IMR-90 (cell line): ENCODE results near the gene PRF1. TPM values are rescaled to one million over a fixed set of nuclear protein-coding genes. Genes with fewer than 3 reads are reported as not detected.

Experiments
- ATAC-seq: fragments of 200-7000 bp; cut with Tn5 transposase; 2 replicates; pipeline ENCODE4 v1.9.1; 2020; ENCODE audit warnings: low read depth, mild to moderate bottlenecking, moderate library complexity
- BruUV-seq: library from RNA; stranded (reverse); fragments of 400-500 nt; replicated peaks from 2 replicates; lab custom pipeline; 2021; lab: Mats Ljungman, UMichigan
- CTCF ChIA-PET: fragments of 300-600 bp; formaldehyde crosslinking; extraction: SDS; loops from one replicate; lab custom pipeline; 2021; ENCODE audit warnings: antibody characterized with exemption; lab: Yijun Ruan, JAX
- POLR2A ChIA-PET: fragments of 300-600 bp; sonication (Branson Sonifier 250); formaldehyde crosslinking; loops from one replicate; lab custom pipeline; 2022; ENCODE audit warnings: antibody characterized with exemption; ENCODE audit not compliant: unreplicated experiment; lab: Charles Lee
- DNase-seq: peaks from one replicate; pipeline ENCODE4 v3.0.0; 2013
- H2AFZ ChIP-seq: replicated peaks from 2 replicates; pipeline ENCODE3; 2013; ENCODE audit warnings: low read length, mild to moderate bottlenecking; ENCODE audit not compliant: poor library complexity
- H2AK5ac ChIP-seq: 2 replicates; pipeline ENCODE4 v1.6.1; 2013; ENCODE audit warnings: low read depth, low read length, inconsistent platforms
- H2AK9ac ChIP-seq: replicated peaks from 2 replicates; pipeline ENCODE3; 2013; ENCODE audit warnings: mild to moderate bottlenecking, low read depth, low read length, moderate library complexity; ENCODE audit not compliant: poor library complexity
- H2BK120ac ChIP-seq: 2 replicates; pipeline ENCODE4 v1.6.1; 2013; ENCODE audit warnings: low read depth, low read length, inconsistent platforms
- H2BK15ac ChIP-seq: 3 replicates; pipeline ENCODE4 v1.6.1; 2013; ENCODE audit warnings: low read depth, low read length, inconsistent platforms
- H2BK20ac ChIP-seq: 2 replicates; pipeline ENCODE4 v1.6.1; 2013; ENCODE audit warnings: low read depth, mild to moderate bottlenecking, inconsistent platforms, low read length, moderate library complexity
- H2BK5ac ChIP-seq: 2 replicates; pipeline ENCODE4 v1.6.1; 2013; ENCODE audit warnings: mild to moderate bottlenecking, low read depth, low read length, inconsistent platforms; ENCODE audit not compliant: poor library complexity, severe bottlenecking
- H3K14ac ChIP-seq: replicated peaks from 2 replicates; pipeline ENCODE4 v1.6.1; 2013; ENCODE audit warnings: low read depth, low read length, inconsistent platforms
- H3K18ac ChIP-seq: 2 replicates; pipeline ENCODE4 v1.6.1; 2013; ENCODE audit warnings: low read depth, low read length, control low read depth
- H3K23ac ChIP-seq: 2 replicates; pipeline ENCODE4 v1.6.1; 2013; ENCODE audit warnings: low read depth, low read length, inconsistent platforms
- H3K27ac ChIP-seq: 2 replicates; pipeline ENCODE4 v1.5.1; 2013; ENCODE audit warnings: mild to moderate bottlenecking, control low read depth, low read length; ENCODE audit not compliant: insufficient read depth
- H3K27me3 ChIP-seq: 2 replicates; pipeline ENCODE4 v1.6.1; 2013; ENCODE audit warnings: low read length; ENCODE audit not compliant: control insufficient read depth, insufficient read depth
- H3K36me3 ChIP-seq: 2 replicates; pipeline ENCODE4 v1.6.1; 2013; ENCODE audit warnings: low read length, mixed read lengths; ENCODE audit not compliant: control insufficient read depth, insufficient read depth
- H3K4ac ChIP-seq: 2 replicates; pipeline ENCODE4 v1.6.1; 2013; ENCODE audit warnings: low read depth, low read length, inconsistent platforms
- H3K4me1 ChIP-seq: 2 replicates; pipeline ENCODE4 v1.6.1; 2013; ENCODE audit warnings: low read length, mixed read lengths; ENCODE audit not compliant: control insufficient read depth, insufficient read depth
- H3K4me2 ChIP-seq: 2 replicates; pipeline ENCODE4 v1.6.1; 2013; ENCODE audit warnings: low read depth, mild to moderate bottlenecking, control low read depth, low read length, moderate library complexity
- H3K4me3 ChIP-seq: 2 replicates; pipeline ENCODE4 v1.5.1; 2013; ENCODE audit warnings: low read depth, mild to moderate bottlenecking, control low read depth, low read length, moderate library complexity; ENCODE audit not compliant: insufficient read depth
- H3K56ac ChIP-seq: 2 replicates; pipeline ENCODE4 v1.6.1; 2013; ENCODE audit warnings: low read length, inconsistent platforms; ENCODE audit not compliant: insufficient read depth; ENCODE audit errors: extremely low read depth
- H3K79me1 ChIP-seq, 2 experiments: 2 replicates each; pipeline ENCODE4 v1.6.1; 2013; ENCODE audit warnings: low read length in 2 of 2, inconsistent platforms in 1 of 2, low read depth in 1 of 2
- H3K9ac ChIP-seq: 2 replicates; pipeline ENCODE4 v1.6.1; 2013; ENCODE audit warnings: low read depth, low read length, control low read depth
- H3K9me1 ChIP-seq: 2 replicates; pipeline ENCODE4 v1.6.1; 2013; ENCODE audit warnings: low read length, inconsistent platforms; ENCODE audit not compliant: insufficient read depth
- H3K9me3 ChIP-seq: 2 replicates; pipeline ENCODE4 v1.6.1; 2013; ENCODE audit warnings: low read length; ENCODE audit not compliant: control insufficient read depth, insufficient read depth
- H4K20me1 ChIP-seq: 2 replicates; pipeline ENCODE4 v1.6.1; 2013; ENCODE audit warnings: low read length, inconsistent platforms; ENCODE audit not compliant: insufficient read depth
- H4K5ac ChIP-seq: 2 replicates; pipeline ENCODE4 v1.6.1; 2013; ENCODE audit warnings: mild to moderate bottlenecking, low read depth, low read length, control low read depth
- H4K8ac ChIP-seq, 2 experiments: 2 replicates each; pipeline ENCODE4 v1.6.1; 2013; ENCODE audit warnings: low read depth in 2 of 2, low read length in 2 of 2, control low read depth in 1 of 2, inconsistent platforms in 1 of 2
- H4K91ac ChIP-seq: 2 replicates; pipeline ENCODE4 v1.6.1; 2013; ENCODE audit warnings: low read depth, low read length, inconsistent platforms; ENCODE audit not compliant: insufficient read depth
- BHLHE40 ChIP-seq: fragments of 150-350 bp; IDR thresholded peaks from 2 replicates; pipeline ENCODE4 v1.6.1; 2016; ENCODE audit warnings: mild to moderate bottlenecking, low read depth, low read length
- MAZ ChIP-seq: IDR thresholded peaks from 2 replicates; pipeline ENCODE4 v1.6.1; 2012; ENCODE audit warnings: low read depth, mild to moderate bottlenecking, low read length, improper control_type of control experiment, moderate library complexity, borderline replicate concordance
- POLR2A ChIP-seq: IDR thresholded peaks from 2 replicates; pipeline ENCODE4 v1.6.1; 2012; ENCODE audit warnings: mild to moderate bottlenecking, low read depth, low read length
- RAD21 ChIP-seq: IDR thresholded peaks from 2 replicates; pipeline ENCODE4 v1.6.1; 2012; ENCODE audit warnings: low read length, improper control_type of control experiment
- RCOR1 ChIP-seq: IDR thresholded peaks from 2 replicates; pipeline ENCODE4 v1.6.1; 2012; ENCODE audit warnings: mild to moderate bottlenecking, low read length, improper control_type of control experiment; ENCODE audit not compliant: insufficient replicate concordance
- USF2 ChIP-seq: fragments of 150-350 bp; IDR thresholded peaks from 2 replicates; pipeline ENCODE4 v1.6.1; 2017; ENCODE audit warnings: mild to moderate bottlenecking, antibody characterized with exemption, low read length, low read depth
- WGBS, 2 experiments: methylation state at CpG; one replicate each; pipeline versions ENCODE4 v1.1.5 to v1.1.7; 2013; ENCODE audit warnings: missing lambda C conversion rate in 2 of 2; ENCODE audit not compliant: insufficient read length in 1 of 2; ENCODE audit errors: extremely low coverage in 2 of 2; 5-methylcytosine and 5-hydroxymethylcytosine counted together
- dilution Hi-C: fragments of 300-500 bp; cut with HindIII; formaldehyde crosslinking; loops from one replicate; pipeline ENCODE4 v1.14.3; 2018; ENCODE audit warnings: low sequenced_read_pairs; ENCODE audit not compliant: unreplicated experiment
- in situ Hi-C: fragments of 300-500 bp; cut with MboI; formaldehyde crosslinking; loops from 3 replicates; pipeline ENCODE4 v1.14.3; 2019; ENCODE audit warnings: low sequenced_read_pairs, inconsistent platforms, mixed read lengths
- intact Hi-C: fragments of 100-400 bp; cut with micrococcal nuclease; formaldehyde crosslinking; loops from 2 replicates; pipeline ENCODE4 v1.10.0; 2022
- polyA plus RNA-seq, 3 experiments: library from polyadenylated mRNA; depleted of rRNA; stranded (reverse); fragments of >200 nt; gene quantifications; 2 replicates each; pipeline ENCODE4 v1.2.3, GENCODE V29; 2012; ENCODE audit warnings: low replicate concordance in 1 of 3
- total RNA-seq: library from RNA; depleted of rRNA; stranded (reverse); fragments of >200 nt; gene quantifications from 2 replicates; pipeline ENCODE4 v1.2.3, GENCODE V29; 2012

PRF1 gene
- total and polyA plus RNA-seq, 2 of the 4 experiments (the other 2 are of a cell fraction), result not detected

DNA sequence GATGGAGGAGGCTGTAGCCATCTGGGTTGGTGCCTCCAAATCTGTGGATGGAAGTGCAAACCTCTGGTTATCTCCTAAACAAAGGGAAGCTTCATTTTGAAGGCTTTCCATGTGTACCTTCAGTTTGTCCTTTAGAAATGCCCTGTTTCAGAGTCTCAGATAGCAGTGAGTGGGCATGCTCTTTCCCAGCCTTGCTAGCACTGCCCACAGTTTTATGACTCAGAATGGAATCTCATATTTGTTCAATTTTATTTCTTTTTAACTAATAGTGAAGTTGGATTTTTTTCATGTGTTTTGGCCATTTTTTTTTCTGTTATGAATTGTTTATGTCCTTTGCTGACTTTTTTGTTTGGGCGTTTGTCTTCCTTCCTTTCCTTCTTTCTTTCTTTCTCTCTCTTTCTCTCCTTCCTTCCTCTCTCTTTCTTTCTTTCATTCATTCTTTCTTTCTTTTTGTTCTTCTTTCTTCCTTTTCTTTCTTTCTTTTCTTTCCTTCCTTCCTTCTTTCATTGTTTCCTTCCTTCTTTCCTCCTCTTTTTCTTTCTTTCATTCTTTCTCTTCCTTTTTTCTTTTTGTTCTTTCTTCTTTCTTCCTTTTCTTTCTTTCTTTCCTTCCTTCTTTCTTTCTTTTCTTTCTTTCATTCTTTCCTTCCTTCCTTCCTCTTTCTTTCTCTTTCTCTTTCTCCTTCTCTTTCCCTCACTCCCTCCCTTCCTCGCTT lies 25.6 kb downstream of the PRF1 start:
- H3K27ac ChIP-seq, result no peak overlapping the region
- no peak overlapping the region for H4K91ac ChIP-seq
- WGBS, 2 experiments, result no CpG with 5 or more reads among the region's 2 CpGs
- peaks cover 5% of the 10 kb centered on the region for H3K27me3 ChIP-seq
- no peak overlapping the region for H3K4ac ChIP-seq
- H3K18ac ChIP-seq, result no peak overlapping the region
- DNase-seq, result peak; percentile 27
- no peaks in the 10 kb centered on the region for H4K20me1 ChIP-seq
- H3K36me3 ChIP-seq, result no peaks in the 10 kb centered on the region
- no peak overlapping the region for H2AK5ac ChIP-seq
- no peak overlapping the region for H2BK20ac ChIP-seq
- POLR2A ChIA-PET, result no interaction called here
- in situ Hi-C loops, result no loop called here
- no peak overlapping the region for H3K4me3 ChIP-seq
- no peak overlapping the region for H2BK5ac ChIP-seq
- BruUV-seq, result no TSS peak
- TF ChIP-seq RCOR1, result no peak
- TF ChIP-seq RAD21, result no peak
- no peak for TF ChIP-seq USF2
- TF ChIP-seq MAZ, result no peak
- TF ChIP-seq BHLHE40, result no peak
- no peak for TF ChIP-seq POLR2A
- dilution Hi-C loops, result no loop called here
- 0 out of 2 replicates have a peak, but pooled peaks cover 3% of the 10 kb centered on the region for H3K9me1 ChIP-seq
- CTCF ChIA-PET, result no interaction called here
- no peak overlapping the region for H2BK120ac ChIP-seq
- intact Hi-C loops, result no loop called here
- no peak overlapping the region for H3K56ac ChIP-seq
- ATAC-seq, result peak; percentile 53; the same call in 1 of the 2 replicates
- H3K79me1 ChIP-seq, result no peaks in the 10 kb centered on the region
- no peak overlapping the region for H3K23ac ChIP-seq
- H3K9ac ChIP-seq, result no peak overlapping the region
- H4K5ac ChIP-seq, result no peak overlapping the region
- H3K14ac ChIP-seq, result no peak overlapping the region
- H3K4me1 ChIP-seq, result 0 out of 2 replicates have a peak, but pooled peaks cover 2% of the 10 kb centered on the region
- no peaks in the 10 kb centered on the region for H3K9me3 ChIP-seq
- H4K8ac ChIP-seq, result no peak overlapping the region
- no peak overlapping the region for H3K4me2 ChIP-seq
- H2BK15ac ChIP-seq, result no peak overlapping the region
- H2AFZ ChIP-seq, result peak overlapping the region; percentile 25
- H2AK9ac ChIP-seq, result peak overlapping the region; percentile 6
